ENCODE data around the gene PCSK6.
"Not testable (repeated sequence)": the region's sequence is repeated elsewhere in the genome, so short reads cannot be mapped to it uniquely, and the experiment has no call there.

PCSK6 gene

DNA sequence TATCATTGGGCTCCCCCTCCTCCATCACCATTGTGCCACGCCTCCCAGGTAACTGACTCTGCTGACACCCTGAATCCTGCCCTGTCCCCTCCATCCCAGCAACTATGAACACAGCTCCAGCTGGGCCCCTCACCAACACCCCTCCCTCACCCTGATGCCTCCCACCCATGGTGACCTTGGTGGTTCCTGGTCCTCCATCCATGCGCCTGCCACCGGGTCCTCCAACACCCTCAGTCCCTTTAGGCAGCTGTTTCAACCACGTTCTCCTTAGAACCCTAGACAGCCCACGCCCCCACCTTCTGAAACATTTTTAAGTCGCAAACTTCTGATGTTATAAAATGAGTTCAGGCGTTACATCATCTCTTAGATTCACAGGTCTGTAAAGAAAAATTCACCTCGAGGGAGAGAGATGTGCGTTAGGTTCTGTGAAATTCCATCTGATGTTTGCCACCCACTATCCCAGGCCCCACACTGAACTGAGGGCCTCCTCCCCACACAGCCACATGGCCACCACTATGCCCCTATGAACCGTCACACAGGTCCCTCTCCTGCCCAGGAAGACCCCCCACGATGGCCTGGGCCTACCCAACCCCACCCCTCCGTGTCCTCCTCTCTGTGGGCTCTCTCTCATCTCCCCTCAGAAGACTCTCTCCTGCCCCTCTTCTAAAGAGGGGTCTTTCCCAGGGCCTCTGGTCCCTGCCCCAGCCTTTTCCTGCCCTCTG is 29.8 kb downstream of the PCSK6 start:
- DNase-seq: no peak

DNA sequence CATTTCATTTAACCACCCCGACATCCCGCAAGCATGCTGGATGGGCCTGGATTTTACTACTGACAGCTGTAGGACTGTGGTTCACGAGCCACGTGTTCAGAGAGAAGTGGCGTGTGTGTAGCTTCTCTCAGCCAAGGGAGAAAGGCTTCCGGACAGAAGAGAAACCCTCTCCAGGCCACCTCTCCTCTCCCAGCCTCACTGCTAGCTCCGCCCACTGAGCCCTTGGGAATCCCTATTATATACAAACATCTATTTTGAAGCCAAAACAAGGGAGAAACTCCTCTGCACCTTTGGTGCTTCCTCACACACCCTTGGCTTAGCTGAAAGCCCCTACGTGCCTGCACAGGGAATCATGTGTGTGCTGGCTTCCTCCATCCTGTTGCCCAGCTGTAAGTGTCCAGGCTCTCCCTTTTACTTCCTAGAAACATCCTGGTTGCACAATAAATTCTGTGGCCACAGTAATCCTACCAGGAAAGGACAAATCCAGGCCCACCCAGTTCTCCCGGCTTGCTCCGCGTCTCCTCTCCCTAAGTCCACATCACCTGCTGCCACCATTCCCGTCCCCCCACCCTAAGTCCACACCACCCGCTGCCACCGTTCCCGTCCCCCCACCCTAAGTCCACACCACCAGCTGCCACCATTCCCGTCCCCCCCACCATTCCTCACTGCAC is 30.5 kb downstream of the PCSK6 start:
- DNase-seq: no peak

DNA sequence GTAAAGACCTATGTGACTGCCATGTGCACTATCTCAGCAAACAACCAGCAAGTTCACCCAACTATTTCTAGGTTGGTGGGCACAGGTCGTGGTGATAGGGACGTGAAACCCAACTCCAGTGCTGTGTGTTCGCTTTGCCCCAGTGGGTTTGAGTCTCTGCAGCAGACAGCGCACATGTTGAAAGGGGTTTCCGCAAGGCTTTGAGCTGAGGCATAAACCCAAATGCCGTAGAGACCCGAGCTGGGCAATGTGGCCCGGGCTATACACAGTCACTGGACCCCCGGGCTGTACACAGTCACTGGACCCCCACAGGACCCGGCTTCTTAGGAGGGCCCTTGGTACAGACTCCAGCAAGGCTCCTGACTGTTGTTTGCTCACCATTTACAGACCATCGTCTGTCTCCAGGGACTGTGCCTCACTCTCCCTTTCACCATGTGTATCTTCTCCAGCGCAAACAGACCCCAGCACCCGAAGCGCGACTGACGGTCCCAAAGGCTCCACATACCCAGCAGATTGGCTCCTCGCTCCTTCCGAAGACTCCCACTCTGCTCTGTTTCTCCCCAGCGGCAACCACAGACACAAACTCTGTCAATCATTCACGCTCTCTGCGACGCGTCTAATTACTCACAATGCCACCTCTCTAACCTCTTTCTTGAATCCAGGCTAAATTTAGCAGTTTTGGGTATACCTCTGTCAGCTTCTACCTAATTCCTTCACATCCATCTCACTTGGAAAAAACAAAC is 31.2 kb downstream of the PCSK6 start:
- no peak for DNase-seq

DNA sequence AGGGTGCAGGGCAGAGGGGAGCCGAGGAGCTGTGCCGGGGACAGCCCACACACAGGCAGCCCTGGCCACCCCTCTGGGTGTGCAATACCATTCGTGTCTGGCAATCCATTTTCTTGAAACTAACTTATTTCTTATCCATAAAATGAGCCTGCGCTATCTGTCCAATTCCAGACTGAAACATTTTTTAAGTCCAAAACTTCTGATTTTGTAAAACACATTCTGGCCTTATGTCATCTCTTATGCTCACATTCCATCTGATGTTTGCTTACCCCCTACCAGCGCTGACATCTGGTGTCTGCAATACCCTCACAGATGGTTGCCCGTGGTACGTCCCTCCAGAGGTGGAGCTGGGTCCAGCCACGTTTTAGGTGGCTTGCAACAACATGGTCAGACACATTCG is 31.8 kb downstream of the PCSK6 start:
- DNase-seq: no peak

DNA sequence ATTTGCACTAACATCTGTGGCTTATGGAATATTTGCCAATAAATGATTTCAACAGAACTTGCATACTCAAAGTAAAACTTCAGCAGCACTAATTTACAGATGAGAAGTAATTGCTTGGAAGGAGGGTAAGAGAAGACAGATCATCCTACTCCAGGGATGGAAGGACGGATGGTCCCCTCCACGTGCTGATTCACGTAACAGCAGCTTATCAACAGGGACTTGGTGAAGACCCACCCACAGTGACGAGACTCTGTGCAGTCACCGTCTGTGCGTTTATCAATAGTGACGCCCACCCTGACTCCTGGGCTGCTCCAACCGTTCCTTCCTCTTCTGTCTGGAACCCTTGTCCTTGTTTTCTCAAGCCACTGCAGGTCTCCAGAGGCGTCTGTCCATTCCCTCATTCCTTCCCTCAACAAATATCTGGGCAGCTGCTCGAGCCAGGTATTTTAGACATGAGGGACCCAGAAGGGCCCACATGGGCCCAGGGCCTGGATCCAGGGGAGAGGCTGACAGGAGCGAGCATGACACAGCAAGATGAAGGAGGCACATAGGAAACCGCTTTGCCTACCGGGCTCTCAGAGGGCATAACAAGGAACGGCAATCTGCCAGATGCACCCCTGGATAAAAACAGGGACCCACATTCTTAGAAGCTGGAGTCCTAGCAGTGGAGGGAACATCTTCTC is 33.3 kb downstream of the PCSK6 start:
- no peak for DNase-seq

DNA sequence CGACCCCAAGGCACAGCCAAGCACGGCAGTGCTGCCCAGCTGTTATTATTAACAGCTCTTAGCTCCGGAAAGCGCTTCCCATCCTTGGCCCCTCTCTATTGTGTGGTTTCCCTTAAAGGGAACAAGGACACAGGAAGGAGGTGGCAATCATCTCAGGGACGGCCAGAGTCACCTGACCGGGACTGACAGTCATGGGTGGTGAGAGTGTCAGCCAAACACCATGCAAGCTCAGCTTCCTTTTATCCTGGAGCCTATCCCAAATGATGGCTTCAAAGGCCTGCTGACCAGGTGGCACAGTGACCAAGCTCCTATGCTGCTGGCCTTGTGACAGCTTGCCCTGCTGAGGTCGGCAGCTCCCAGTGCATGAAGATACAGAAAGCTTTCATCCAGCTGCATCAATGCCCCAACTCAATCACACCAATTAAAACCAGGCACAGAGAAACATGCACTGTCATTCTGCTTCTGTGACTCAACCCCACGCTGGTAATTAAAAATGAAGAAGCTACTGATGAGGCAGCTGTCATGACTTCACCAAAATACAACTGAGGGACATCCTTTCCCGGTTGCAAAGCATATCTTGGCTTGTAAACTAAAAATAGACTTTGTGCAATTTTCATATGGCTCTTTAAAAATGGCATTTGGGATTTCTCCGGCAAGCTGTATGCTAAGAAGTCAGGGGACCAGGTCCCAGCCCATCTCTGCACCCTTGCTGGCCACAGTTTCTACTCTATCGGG is 34.0 kb downstream of the PCSK6 start:
- no peak for DNase-seq

- not testable (repeated sequence) for DNase-seq
Observed at GRCh38 chr15:101454781-101455180, 34.7 kb downstream of the PCSK6 start.

GRCh38 chr15:101454365-101454764 is 35.1 kb downstream of the PCSK6 start:
- DNase-seq: no peak

GRCh38 chr15:101453123-101454120 is 36.1 kb downstream of the PCSK6 start:
- no peak for DNase-seq

DNA sequence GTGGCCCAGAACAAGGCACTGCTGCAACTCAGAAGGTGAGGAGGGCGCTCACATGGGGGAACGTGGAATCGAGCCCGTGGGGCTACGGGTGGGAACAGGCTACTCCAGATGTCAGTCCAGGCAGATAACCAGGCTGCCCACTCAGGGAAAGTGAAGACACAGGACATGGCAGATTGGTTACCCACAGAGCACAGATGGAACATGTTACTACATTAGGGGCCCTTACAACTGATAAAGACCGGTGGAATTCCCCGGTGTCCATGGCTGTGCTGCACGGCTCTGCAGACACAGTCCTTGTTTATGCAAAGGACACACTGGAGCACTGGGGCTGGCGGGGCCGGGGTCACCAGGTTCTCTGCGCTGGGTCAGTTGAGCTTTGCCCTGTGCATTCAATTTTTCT is 36.9 kb downstream of the PCSK6 start:
- DNase-seq: no peak

DNA sequence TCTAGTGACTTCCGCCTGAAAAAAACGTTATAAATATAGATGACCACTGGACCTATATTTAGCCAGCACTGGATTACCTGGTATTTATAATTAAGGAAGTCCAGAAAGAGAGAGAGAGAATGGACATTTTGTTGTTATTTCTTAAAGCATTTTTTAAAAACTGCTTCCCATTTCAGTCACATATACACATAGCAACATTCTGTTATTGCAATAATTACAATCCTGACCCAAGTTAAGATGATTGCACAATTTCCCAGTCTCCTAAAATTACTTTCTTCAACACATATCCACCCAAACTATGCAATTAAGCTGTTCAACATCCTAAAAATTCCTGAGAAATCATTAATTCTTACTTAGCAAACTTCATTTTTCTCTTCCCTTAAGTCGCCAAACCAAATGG is 37.7 kb downstream of the PCSK6 start:
- no peak for DNase-seq

DNA sequence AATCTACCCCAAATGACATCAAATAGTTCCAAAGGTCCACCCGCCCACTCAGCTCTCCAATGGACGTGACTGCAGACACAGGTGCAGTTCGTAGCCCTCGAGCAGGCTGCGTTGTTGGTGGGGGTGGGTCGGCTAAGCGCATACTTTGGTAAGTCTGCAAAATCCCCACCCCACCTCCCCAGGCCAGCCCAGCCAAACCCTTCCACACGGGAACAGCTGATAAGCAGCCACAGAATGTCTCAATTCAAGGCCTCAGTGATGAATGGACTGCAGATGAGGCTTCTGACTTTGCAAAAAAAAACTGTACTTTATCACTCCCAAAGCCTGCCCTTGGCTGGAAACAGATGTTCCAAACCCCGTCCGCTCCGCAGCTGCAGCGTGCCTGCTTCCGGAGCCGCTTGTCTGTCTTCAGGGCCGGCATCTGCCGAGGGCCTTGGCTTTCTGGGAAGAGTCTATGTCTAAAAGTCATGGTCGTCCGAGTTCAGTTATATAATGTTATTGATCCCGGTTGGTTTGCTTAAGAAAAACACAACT is 38.2 kb downstream of the PCSK6 start:
- no peak for DNase-seq

- no peak for DNase-seq
Observed at GRCh38 chr15:101450403-101451265, 38.9 kb downstream of the PCSK6 start.

- no peak for DNase-seq
Observed at GRCh38 chr15:101449471-101450402, 39.8 kb downstream of the PCSK6 start.

- DNase-seq: no peak
Observed at GRCh38 chr15:101448336-101448735, 41.2 kb downstream of the PCSK6 start.

DNA sequence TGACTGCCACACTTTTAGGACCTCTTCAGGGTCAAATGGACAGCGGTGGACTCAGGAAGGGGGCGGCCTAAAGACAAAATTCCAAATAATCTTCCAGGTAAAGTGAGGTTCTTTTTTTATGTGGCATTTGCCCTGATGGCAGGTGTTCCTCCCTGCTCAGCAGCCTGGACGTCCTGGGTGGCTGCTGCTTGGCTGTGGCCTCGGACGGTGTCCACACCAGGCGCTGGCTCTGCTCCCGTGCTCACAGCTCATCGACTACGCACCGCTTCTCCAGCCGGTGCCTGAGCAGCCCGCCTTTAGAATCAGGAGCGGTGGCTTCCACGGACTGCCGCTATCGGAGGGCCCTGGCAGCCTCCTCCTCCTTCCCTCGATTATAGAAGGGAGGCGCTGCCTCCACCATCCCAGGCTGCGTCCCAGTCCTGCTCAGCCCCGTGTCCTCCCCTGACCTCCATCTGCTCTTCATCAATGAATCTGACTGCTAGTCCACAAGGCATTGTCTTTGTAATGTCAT is 41.9 kb downstream of the PCSK6 start:
- no peak for DNase-seq

DNA sequence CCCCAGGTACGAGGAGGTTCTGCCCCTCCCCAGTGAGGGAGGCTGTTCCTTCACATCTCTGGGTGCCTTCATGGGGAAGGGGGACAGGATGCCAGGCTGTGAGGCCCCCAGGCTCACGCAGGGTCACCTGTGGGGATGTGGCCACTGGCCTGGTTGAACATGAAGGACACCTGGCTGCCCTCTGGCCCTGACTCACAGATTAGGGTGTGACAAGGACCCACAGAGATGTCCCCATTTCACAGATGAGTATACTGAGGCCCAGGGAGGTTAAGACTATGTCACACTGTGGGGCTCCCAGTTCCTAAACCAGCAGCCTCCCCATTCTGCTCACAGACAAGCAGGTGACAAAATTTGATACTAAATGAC is 42.4 kb downstream of the PCSK6 start:
- no peak for DNase-seq

DNA sequence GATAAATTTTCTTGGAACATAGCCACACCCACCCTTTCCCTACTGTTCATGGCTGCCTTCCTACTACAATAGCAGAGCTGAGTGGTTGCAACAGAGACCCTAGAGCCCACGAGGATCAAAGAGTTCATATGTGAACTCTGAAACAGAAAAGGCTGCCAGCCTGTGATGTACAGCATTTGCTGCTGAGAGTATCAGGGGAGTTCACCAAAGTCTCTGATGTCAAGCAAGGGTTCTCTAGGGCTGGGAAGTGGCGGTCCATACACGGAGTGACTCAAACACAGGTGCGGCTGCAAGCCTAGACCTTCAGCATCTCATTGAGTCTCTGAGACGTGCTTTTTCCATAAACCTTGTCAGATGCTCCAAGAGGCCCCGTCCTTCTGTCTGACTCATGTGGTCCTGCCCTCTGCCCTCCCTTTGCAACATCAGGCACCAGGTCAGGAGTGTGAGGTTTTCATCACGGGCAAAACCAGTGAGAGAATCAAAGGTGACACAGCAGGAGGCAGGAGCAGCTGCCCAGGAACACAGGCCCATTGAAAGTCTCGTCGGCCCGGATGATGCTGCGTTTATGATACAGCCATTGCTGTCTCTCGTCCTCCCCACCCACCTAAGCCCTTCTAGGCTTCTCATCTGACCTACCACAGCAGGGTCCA is 42.9 kb downstream of the PCSK6 start:
- no peak for DNase-seq
